H1 (cell line): Measurements from ENCODE around the gene ACTG2.

Source experiments
- CBX8 ChIP-seq: fragments of 300-800, 300-1000 bp; sonication (generic); IDR thresholded peaks from 2 replicates; pipeline ENCODE4 v1.7.1; 2016; ENCODE audit warnings: low read depth, low read length, borderline replicate concordance
- CREB1 ChIP-seq: IDR thresholded peaks from 2 replicates; pipeline ENCODE4 v1.6.1; 2012; ENCODE audit warnings: inconsistent platforms
- JUN ChIP-seq: IDR thresholded peaks from 2 replicates; pipeline ENCODE4 v1.6.1; 2011; ENCODE audit warnings: low read depth, mild to moderate bottlenecking, improper control_type of control experiment, low read length
- MAFK ChIP-seq: IDR thresholded peaks from 2 replicates; pipeline ENCODE4 v1.6.1; 2012; ENCODE audit warnings: low read depth, mild to moderate bottlenecking, improper control_type of control experiment, low read length
- RAD21 ChIP-seq, 2 experiments: IDR thresholded peaks in 1 of 2; conservative IDR thresholded peaks in 1 of 2; 2 replicates each; pipeline ENCODE4 v1.6.1; 2011; ENCODE audit warnings: low read depth in 2 of 2, low read length in 2 of 2, improper control_type of control experiment in 1 of 2, inconsistent platforms in 1 of 2, mild to moderate bottlenecking in 1 of 2, moderate library complexity in 1 of 2
- SP1 ChIP-seq: IDR thresholded peaks from 2 replicates; pipeline ENCODE4 v1.6.1; 2011; ENCODE audit warnings: low read depth, low read length
- TAF1 ChIP-seq: IDR thresholded peaks from 2 replicates; pipeline ENCODE4 v1.6.1; 2011; ENCODE audit warnings: mild to moderate bottlenecking, low read depth, low read length
- YY1 ChIP-seq: IDR thresholded peaks from 2 replicates; pipeline ENCODE4 v1.6.1; 2011; ENCODE audit warnings: low read depth, mild to moderate bottlenecking, low read length
- TF ChIP-seq, protein P1 (sequence below): IDR thresholded peaks from 2 replicates; pipeline ENCODE4 v1.6.1; 2011; ENCODE audit warnings: low read length, improper control_type of control experiment
- TF ChIP-seq, protein P2 (sequence below), 3 experiments: IDR thresholded peaks; 1 replicate in 2 of 3; 2 replicates in 1 of 3; pipeline versions ENCODE4 v1.5.1 to v1.6.1; 2011; ENCODE audit warnings: low read length in 3 of 3, mild to moderate bottlenecking in 3 of 3, inconsistent platforms in 2 of 3, low read depth in 1 of 3, moderate library complexity in 1 of 3; ENCODE audit not compliant: insufficient read depth in 1 of 3; ENCODE audit errors: control extremely low read depth in 1 of 3
- TF ChIP-seq, protein P3 (sequence below): IDR thresholded peaks from 2 replicates; pipeline ENCODE4 v1.6.1; 2012; ENCODE audit warnings: inconsistent platforms

DNA sequence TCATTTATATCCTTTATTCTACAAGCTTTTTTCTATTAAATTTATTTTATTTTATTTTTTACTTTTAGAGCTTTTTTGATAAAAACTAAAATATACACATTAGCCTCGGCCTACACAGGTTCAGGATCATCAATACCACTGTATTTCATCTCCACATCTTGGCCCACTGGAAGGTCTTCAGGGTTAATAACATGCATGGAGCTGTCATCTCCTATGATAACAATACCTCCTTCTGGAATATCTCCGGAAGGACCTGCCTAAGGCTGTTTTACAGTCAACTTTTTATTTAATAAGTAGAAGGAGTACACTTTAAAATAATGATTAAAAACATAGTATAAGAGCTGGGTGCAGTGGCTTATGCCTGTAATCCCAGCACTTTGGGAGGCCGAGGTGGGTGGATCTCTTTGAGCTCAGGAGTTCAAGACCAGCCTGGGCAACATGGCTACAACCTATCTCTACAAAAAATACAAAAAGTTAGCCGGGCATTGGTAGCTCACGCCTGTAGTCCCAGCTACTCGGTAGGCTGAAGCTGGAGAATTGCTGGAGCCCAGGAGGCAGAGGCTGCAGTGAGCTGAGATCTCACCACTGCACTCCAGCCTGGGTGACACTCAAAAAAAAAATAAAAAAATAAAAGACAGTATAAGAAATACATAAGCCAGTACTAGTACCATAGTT is 18.2 kb downstream of the ACTG2 start:
- TF ChIP-seq, protein P1, sequence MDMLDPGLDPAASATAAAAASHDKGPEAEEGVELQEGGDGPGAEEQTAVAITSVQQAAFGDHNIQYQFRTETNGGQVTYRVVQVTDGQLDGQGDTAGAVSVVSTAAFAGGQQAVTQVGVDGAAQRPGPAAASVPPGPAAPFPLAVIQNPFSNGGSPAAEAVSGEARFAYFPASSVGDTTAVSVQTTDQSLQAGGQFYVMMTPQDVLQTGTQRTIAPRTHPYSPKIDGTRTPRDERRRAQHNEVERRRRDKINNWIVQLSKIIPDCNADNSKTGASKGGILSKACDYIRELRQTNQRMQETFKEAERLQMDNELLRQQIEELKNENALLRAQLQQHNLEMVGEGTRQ: no peak
- TF ChIP-seq, protein P2, sequence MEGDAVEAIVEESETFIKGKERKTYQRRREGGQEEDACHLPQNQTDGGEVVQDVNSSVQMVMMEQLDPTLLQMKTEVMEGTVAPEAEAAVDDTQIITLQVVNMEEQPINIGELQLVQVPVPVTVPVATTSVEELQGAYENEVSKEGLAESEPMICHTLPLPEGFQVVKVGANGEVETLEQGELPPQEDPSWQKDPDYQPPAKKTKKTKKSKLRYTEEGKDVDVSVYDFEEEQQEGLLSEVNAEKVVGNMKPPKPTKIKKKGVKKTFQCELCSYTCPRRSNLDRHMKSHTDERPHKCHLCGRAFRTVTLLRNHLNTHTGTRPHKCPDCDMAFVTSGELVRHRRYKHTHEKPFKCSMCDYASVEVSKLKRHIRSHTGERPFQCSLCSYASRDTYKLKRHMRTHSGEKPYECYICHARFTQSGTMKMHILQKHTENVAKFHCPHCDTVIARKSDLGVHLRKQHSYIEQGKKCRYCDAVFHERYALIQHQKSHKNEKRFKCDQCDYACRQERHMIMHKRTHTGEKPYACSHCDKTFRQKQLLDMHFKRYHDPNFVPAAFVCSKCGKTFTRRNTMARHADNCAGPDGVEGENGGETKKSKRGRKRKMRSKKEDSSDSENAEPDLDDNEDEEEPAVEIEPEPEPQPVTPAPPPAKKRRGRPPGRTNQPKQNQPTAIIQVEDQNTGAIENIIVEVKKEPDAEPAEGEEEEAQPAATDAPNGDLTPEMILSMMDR (IDR thresholded peaks at IDR 0.05; ENCODE audit: control extremely low read depth in 1 of 3, insufficient read depth in 1 of 3, low read depth in 1 of 3, low read length in 3 of 3): no peak
- TF ChIP-seq CBX8: no peak
- no peak for TF ChIP-seq CREB1
- TF ChIP-seq RAD21 (IDR thresholded peaks at IDR 0.05 in 1 of 2, conservative IDR thresholded peaks at IDR 0.05 in 1 of 2; ENCODE audit: low read depth in 2 of 2, low read length in 2 of 2): no peak
- no peak for TF ChIP-seq SP1
- TF ChIP-seq MAFK: no peak
- TF ChIP-seq TAF1: no peak
- TF ChIP-seq, protein P3, sequence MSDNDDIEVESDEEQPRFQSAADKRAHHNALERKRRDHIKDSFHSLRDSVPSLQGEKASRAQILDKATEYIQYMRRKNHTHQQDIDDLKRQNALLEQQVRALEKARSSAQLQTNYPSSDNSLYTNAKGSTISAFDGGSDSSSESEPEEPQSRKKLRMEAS: no peak
- no peak for TF ChIP-seq JUN
- no peak for TF ChIP-seq YY1
